VCaP (cell line): ENCODE measurements around the gene WWTR1.

Source experiments
- H3K27ac ChIP-seq: fragments of 450-650 bp; 2 replicates; pipeline ENCODE4 v1.5.1; 2017
- CTCF ChIP-seq: fragments of 450-650 bp; conservative IDR thresholded peaks from 2 replicates; pipeline ENCODE4 v1.5.1; 2017; ENCODE audit warnings: mild to moderate bottlenecking, moderate library complexity

WWTR1 gene

GRCh38 chr3:149472030-149472797, 185.6 kb downstream of the WWTR1 start:
- H3K27ac ChIP-seq = no peak overlapping the region
- no peak for TF ChIP-seq CTCF

- H3K27ac ChIP-seq = no peak overlapping the region
- no peak for TF ChIP-seq CTCF
Measured at GRCh38 chr3:149470381-149470780, 187.4 kb downstream of the WWTR1 start.

- no peak overlapping the region for H3K27ac ChIP-seq
- TF ChIP-seq CTCF = no peak
Measured at GRCh38 chr3:149468504-149469212, 189.2 kb downstream of the WWTR1 start.
